ENCODE data around the gene NTSR1. TPM values are rescaled to one million over a fixed set of nuclear protein-coding genes. Genes with fewer than 3 reads are reported as not detected.

Gene NTSR1
- total and polyA plus RNA-seq, 5 donors from 2014 or later, result 0.11 to 0.37 TPM; not detected in 3

- Histone ChIP-seq H3K36me3 (ENCODE audit: control insufficient read depth, insufficient read depth, low read length) (peaks cover 44% of the 10 kb centered on the region), H3K27ac (ENCODE audit: insufficient read depth, low read length, poor library complexity, severe bottlenecking) (no peak overlapping the region), H3K4me3 (ENCODE audit: low read depth, low read length) (no peak overlapping the region), H3K27me3 (ENCODE audit: control insufficient read depth, insufficient read depth, low read length) (no peaks in the 10 kb centered on the region), H3K9me3 (ENCODE audit: control insufficient read depth in 2 of 2, low read length in 2 of 2) (no peaks in the 10 kb centered on the region), H3K4me1 (ENCODE audit: control insufficient read depth, insufficient read depth, low read length, poor library complexity, severe bottlenecking) (peaks cover 33% of the 10 kb centered on the region)
- H3K4me3 Mint-ChIP-seq, result peak overlapping the region in 1 of 4 donors; percentile 63
- H3K9me3 Mint-ChIP-seq, result no peaks in the 10 kb centered on the region
- H3K36me3 Mint-ChIP-seq, result peaks cover 7% of the 10 kb centered on the region
- DNase-seq (no peak), ATAC-seq (ENCODE audit: low read depth in 2 of 2) (no peak)
- H3K4me1 Mint-ChIP-seq, result peaks cover 0 to 28% (median 13%) of the 10 kb centered on the region in 4 donors
- H3K27ac Mint-ChIP-seq, result no peak overlapping the region
- H3K27me3 Mint-ChIP-seq, result peaks cover 16% of the 10 kb centered on the region
These were observed 103.1 kb downstream of the NTSR1 start for GRCh38 chr20:62811720-62812119.

Other genes starting within 250 kb of the NTSR1 start
- not detected for gene GATA5, start 232.8 kb upstream of the NTSR1 start, total RNA-seq
- gene GATA5, start 232.8 kb upstream of the NTSR1 start, polyA plus RNA-seq, result not detected
- gene SLCO4A1, start 66.3 kb upstream of the NTSR1 start, total RNA-seq, result 7.4 TPM
- gene SLCO4A1, start 66.3 kb upstream of the NTSR1 start, polyA plus RNA-seq, result 1 to 10 TPM; 1.8 to 2.9 (median 2.7) TPM
- 7.0 TPM for gene MRGBP, start 87.6 kb downstream of the NTSR1 start, total RNA-seq
- gene MRGBP, start 87.6 kb downstream of the NTSR1 start, polyA plus RNA-seq, result 10 to 100 TPM in 2 of 4 donors, 1 to 10 TPM in 2; 7.9 to 11.5 (median 10.0) TPM
- gene OGFR, start 96.0 kb downstream of the NTSR1 start, total RNA-seq, result 61.1 TPM
- 10 to 100 TPM; 41.5 to 46.9 (median 42.0) TPM for gene OGFR, start 96.0 kb downstream of the NTSR1 start, polyA plus RNA-seq
- not detected for gene COL9A3, start 108.2 kb downstream of the NTSR1 start, total RNA-seq
- gene COL9A3, start 108.2 kb downstream of the NTSR1 start, polyA plus RNA-seq, result not detected
- gene TCFL5, start 153.0 kb downstream of the NTSR1 start, total RNA-seq, result 3.8 TPM
- gene TCFL5, start 153.0 kb downstream of the NTSR1 start, polyA plus RNA-seq, result 1 to 10 TPM in 2 of 4 donors, under 1 TPM in 2; 0.53 to 1.2 (median 1.1) TPM
- 80.8 TPM for gene DIDO1, start 217.7 kb downstream of the NTSR1 start, total RNA-seq
- 10 to 100 TPM; 30.9 to 47.8 (median 38.2) TPM for gene DIDO1, start 217.7 kb downstream of the NTSR1 start, polyA plus RNA-seq
- gene GID8, start 229.3 kb downstream of the NTSR1 start, total RNA-seq, result 31.9 TPM
- 10 to 100 TPM; 15.5 to 19.9 (median 17.0) TPM for gene GID8, start 229.3 kb downstream of the NTSR1 start, polyA plus RNA-seq
- gene SLC17A9, start 243.9 kb downstream of the NTSR1 start, total RNA-seq, result 4.1 TPM
- under 1 TPM in 3 of 4 donors, not detected in 1; 0.06 to 0.34 (median 0.32) TPM for gene SLC17A9, start 243.9 kb downstream of the NTSR1 start, polyA plus RNA-seq